Spleen (tissue), 7 donors: ENCODE results near the gene SPTLC1.

ENCODE experiments used
- CTCF ChIP-seq, 11 experiments: fragments of 200-600 bp in 7 of 11; fragments of 450-650 bp in 4 of 11; sonication (generic) in 4 of 11; IDR thresholded peaks in 8 of 11; conservative IDR thresholded peaks in 3 of 11; 1 replicate in 7 of 11; 2 replicates in 4 of 11; pipeline versions ENCODE4 v1.4.0 to v1.8.0; 2016 to 2021; ENCODE audit warnings: antibody characterized with exemption in 11 of 11, inconsistent platforms in 4 of 11, mild to moderate bottlenecking in 1 of 11
- POLR2A ChIP-seq, 3 donors: fragments of 450-650 bp; IDR thresholded peaks; one replicate each; pipeline ENCODE4 v1.5.1; 2017; ENCODE audit warnings: antibody characterized with exemption in 3 of 3, mild to moderate bottlenecking in 1 of 3
- POLR2AphosphoS5 ChIP-seq, 3 donors: sonication (generic); formaldehyde crosslinking; IDR thresholded peaks; one replicate each; pipeline ENCODE4 v1.5.1; 2017; ENCODE audit warnings: antibody characterized with exemption in 3 of 3
- donor health status: DM: no; HTN: no; CAD: no; lungs with moderate emphysema.
- donor health status: DM: no; HTN: no; CAD: no.
- donor health status: DM: no; HTN: no; CAD: no.

DNA sequence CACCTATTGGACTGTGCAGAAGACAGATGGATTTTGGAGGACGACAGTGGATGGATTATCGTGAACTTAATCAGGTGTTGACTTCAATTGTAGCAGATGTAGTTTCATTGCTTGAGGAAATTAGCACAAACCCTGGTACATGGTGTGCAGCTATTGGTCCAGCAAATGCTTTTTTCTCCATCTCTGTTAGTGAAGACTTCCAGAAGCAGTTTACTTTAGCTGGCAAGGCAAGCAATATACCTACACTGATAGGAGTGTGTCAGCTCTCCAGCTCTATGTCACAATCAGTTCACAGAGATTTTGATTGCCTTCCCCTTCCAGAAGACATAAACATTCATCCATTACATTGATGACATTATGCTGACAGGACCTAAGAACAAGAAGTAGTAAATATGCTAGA lies 129.5 kb downstream of the SPTLC1 start:
- no peak for TF ChIP-seq CTCF (IDR thresholded peaks at IDR 0.05 in 8 of 11, conservative IDR thresholded peaks at IDR 0.05 in 3 of 11)
- TF ChIP-seq POLR2AphosphoS5 (IDR thresholded peaks at IDR 0.05), result no peak
- no peak for TF ChIP-seq POLR2A (IDR thresholded peaks at IDR 0.05)
